Gastroesophageal sphincter (tissue), 4 donors: ENCODE measurements around the gene AGRN. TPM values are rescaled to one million over a fixed set of nuclear protein-coding genes. Genes with fewer than 3 reads are reported as not detected.
"Not testable (repeated sequence)": the region's sequence is repeated elsewhere in the genome, so short reads cannot be mapped to it uniquely, and the experiment has no call there.

ENCODE experiments used
- ATAC-seq: fragments of 150-250 bp; one replicate; pipeline ENCODE4 v1.9.1; 2016; ENCODE audit warnings: mild to moderate bottlenecking, moderate library complexity
- H3K27ac ChIP-seq, 4 donors: fragments of 200-600 bp; sonication (generic) in 3 of 4; 1 replicate in 3 of 4; 2 replicates in 1 of 4; pipeline ENCODE4 v1.5.1; 2016 to 2019
- H3K27me3 ChIP-seq: fragments of 200-600 bp; sonication (generic); one replicate; pipeline ENCODE4 v1.5.1; 2019
- H3K36me3 ChIP-seq, 2 donors: fragments of 200-600 bp; sonication (generic); one replicate each; pipeline ENCODE4 v1.5.1; 2019; ENCODE audit warnings: control low read depth in 1 of 2
- H3K4me1 ChIP-seq, 3 donors: fragments of 200-600 bp; sonication (generic); 1 replicate in 2 of 3; 2 replicates in 1 of 3; pipeline ENCODE4 v1.5.1; 2016 to 2019; ENCODE audit warnings: control low read depth in 2 of 3
- H3K4me3 ChIP-seq, 2 donors: fragments of 200-600 bp; sonication (generic); one replicate each; pipeline ENCODE4 v1.5.1; 2019; ENCODE audit warnings: mild to moderate bottlenecking in 1 of 2, moderate library complexity in 1 of 2
- H3K9me3 ChIP-seq, 3 donors: fragments of 200-600 bp; sonication (generic); one replicate each; pipeline ENCODE4 v1.5.1; 2017 to 2019; ENCODE audit warnings: control low read depth in 2 of 3
- CTCF ChIP-seq, 4 experiments: fragments of 200-600 bp in 2 of 4; fragments of 450-650 bp in 2 of 4; sonication (generic) in 1 of 4; IDR thresholded peaks; one replicate each; pipeline ENCODE4 v1.5.1; 2017 to 2019; ENCODE audit warnings: antibody characterized with exemption in 4 of 4, mild to moderate bottlenecking in 2 of 4, moderate library complexity in 2 of 4
- EP300 ChIP-seq: sonication (generic); formaldehyde crosslinking; IDR thresholded peaks from one replicate; pipeline ENCODE4 v1.6.1; 2017; ENCODE audit warnings: antibody characterized with exemption, mild to moderate bottlenecking
- POLR2A ChIP-seq, 2 donors: fragments of 450-650 bp; IDR thresholded peaks; one replicate each; pipeline ENCODE4 v1.6.1; 2017; ENCODE audit warnings: antibody characterized with exemption in 2 of 2, mild to moderate bottlenecking in 2 of 2, moderate library complexity in 1 of 2
- POLR2AphosphoS5 ChIP-seq: sonication (generic); formaldehyde crosslinking; IDR thresholded peaks from one replicate; pipeline ENCODE4 v1.6.1; 2017; ENCODE audit warnings: antibody characterized with exemption
- WGBS, 2 donors: methylation state at CpG; one replicate each; pipeline ENCODE4 v1.1.5; 2018; ENCODE audit warnings: low coverage in 1 of 2; 5-methylcytosine and 5-hydroxymethylcytosine counted together
- total RNA-seq, 4 donors: library from RNA; depleted of rRNA; stranded (reverse); fragments of >200 nt; gene quantifications; one replicate each; pipeline ENCODE4 v1.1.0, GENCODE V29; 2016

The AGRN gene
- total RNA-seq, 4 donors from 2014 or later = 18.0 to 33.6 (median 23.5) TPM

- TF ChIP-seq CTCF (IDR thresholded peaks at IDR 0.05) (no peak), EP300 (no peak), POLR2AphosphoS5 (no peak), POLR2A (IDR thresholded peaks at IDR 0.05) (no peak)
- ATAC-seq = no peak
- Histone ChIP-seq H3K4me1 (peaks cover 0 to 8% (median 3%) of the 10 kb centered on the region in 3 donors), H3K4me3 (peak overlapping the region in 1 of 2 donors; percentile 24), H3K27ac (no peak overlapping the region), H3K27me3 (peaks cover 60% of the 10 kb centered on the region), H3K36me3 (no peaks in the 10 kb centered on the region), H3K9me3 (no peaks in the 10 kb centered on the region)
- WGBS, 2 donors = 50 to 56% methylated on average over 3 to 9 of the region's 12 CpGs
Measured at GRCh38 chr1:984476-984814, 35.5 kb upstream of the AGRN start.

DNA sequence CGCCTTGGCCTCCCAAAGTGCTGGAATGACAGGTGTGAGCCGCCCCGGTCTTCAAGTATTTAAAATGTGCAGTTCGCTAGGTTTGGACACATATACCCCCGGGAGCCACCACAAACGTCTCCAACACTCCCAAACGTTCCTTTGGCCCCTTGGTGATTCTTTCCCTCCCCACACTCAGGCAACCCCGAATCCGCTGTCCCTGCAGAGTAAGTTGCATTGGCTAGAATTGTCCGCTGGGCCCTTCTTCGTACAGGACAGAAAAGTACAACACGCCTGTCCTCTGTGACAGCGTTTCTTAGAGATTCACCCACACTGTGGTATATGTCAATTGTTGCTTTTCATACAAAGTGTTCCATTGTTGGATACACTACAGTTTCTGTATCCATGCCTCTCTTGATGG is 34.8 kb upstream of the AGRN start:
- WGBS, 2 donors = 65% methylated on average over 12 of the region's 13 CpGs; no CpG with 5 or more reads in 1 of the 2 donors
- ATAC-seq = no peak
- H3K4me3 ChIP-seq = no peak overlapping the region

GRCh38 chr1:988061-988460 is 31.9 kb upstream of the AGRN start:
- Histone ChIP-seq H3K9me3 (peaks cover 0 to 17% (median 0%) of the 10 kb centered on the region in 3 donors), H3K27me3 (peaks cover 38% of the 10 kb centered on the region)
- not testable (repeated sequence) for H3K4me3 ChIP-seq, H3K36me3 ChIP-seq, ATAC-seq, H3K27ac ChIP-seq, H3K4me1 ChIP-seq
- 80 to 95% methylated on average over 4 to 5 of the region's 5 CpGs for WGBS, 2 donors

More for the DNA sequence above, 34.8 kb upstream of the AGRN start:
- TF ChIP-seq POLR2AphosphoS5 = no peak
- TF ChIP-seq CTCF (IDR thresholded peaks at IDR 0.05) = no peak
- no peak for TF ChIP-seq POLR2A (IDR thresholded peaks at IDR 0.05)
- no peak for TF ChIP-seq EP300
- Histone ChIP-seq H3K27me3 (peaks cover 58% of the 10 kb centered on the region), H3K9me3 (no peaks in the 10 kb centered on the region), H3K4me1 (peaks cover 0 to 8% (median 3%) of the 10 kb centered on the region in 3 donors), H3K36me3 (no peaks in the 10 kb centered on the region), H3K27ac (no peak overlapping the region)

DNA sequence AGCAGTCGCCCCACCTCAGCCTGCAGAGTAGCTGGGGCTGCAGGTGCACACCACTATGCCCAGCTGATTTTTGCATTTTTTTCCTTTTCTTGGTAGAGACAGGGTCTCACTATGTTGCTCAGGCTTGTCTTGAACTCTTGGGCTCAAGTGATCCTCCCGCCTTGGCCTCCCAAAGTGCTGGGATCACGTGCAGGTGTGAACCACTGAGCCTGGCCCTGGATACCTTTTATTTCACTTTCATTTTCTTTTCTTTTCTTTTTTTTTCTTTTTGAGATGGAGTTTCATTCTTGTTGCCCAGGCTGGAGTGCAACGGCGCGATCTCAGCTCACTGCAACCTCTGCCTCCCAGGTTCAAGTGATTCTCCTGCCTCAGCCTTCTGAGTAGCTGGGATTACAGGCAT is 28.6 kb upstream of the AGRN start:
- peaks cover 0 to 17% (median 0%) of the 10 kb centered on the region in 3 donors for H3K9me3 ChIP-seq
- not testable (repeated sequence) for H3K4me1 ChIP-seq, H3K27ac ChIP-seq, H3K4me3 ChIP-seq, H3K27me3 ChIP-seq, H3K36me3 ChIP-seq, ATAC-seq
- 79 to 97% methylated on average over 5 of the region's 6 CpGs for WGBS, 2 donors

DNA sequence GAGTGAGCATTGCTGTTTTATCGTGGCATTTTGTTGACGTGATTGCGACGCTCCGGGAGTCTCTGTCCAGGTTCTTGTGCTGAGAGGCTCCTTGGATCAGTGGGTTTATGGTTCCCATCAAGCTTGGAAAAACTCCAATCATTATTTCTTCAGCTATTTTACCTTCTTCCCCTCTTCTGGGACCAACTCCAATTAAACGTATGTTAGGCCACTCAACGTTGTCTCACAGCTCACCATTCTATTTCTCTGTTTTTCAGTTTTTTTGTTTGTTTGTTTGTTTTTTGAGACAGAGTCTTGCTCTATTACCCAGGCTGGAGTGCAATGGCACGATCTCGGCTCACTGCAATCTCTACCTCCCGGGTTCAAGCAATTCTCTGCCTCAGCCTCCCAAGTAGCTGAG is 28.0 kb upstream of the AGRN start:
- Histone ChIP-seq H3K9me3 (peaks cover 0 to 17% (median 0%) of the 10 kb centered on the region in 3 donors), H3K4me3 (no peak overlapping the region), H3K27me3 (peaks cover 11% of the 10 kb centered on the region), H3K27ac (no peak overlapping the region), H3K36me3 (no peaks in the 10 kb centered on the region), H3K4me1 (no peaks in the 10 kb centered on the region)
- 88 to 100% methylated on average over 6 to 10 of the region's 10 CpGs for WGBS, 2 donors
- ATAC-seq = no peak
- TF ChIP-seq CTCF (IDR thresholded peaks at IDR 0.05) = no peak
- TF ChIP-seq POLR2AphosphoS5 = no peak
- TF ChIP-seq EP300 = no peak
- no peak for TF ChIP-seq POLR2A (IDR thresholded peaks at IDR 0.05)

DNA sequence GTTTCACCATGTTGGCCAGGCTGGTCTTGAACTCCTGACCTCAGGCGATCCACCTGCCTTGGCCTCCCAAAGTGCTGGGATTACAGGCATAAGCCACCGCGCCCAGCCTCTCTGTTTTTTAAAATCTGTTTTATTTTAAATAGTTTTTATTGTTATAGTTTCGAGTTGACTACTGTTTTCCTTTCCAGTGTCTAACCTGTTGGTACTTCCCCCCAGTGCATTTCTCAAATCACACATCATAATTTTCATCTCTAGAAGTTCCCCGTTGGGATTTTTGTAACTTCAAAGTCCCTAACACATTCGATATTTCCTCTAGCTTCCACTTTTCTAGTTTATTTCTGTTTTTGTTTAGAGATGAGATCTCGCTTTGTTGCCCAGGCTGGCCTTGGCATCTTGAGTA is 27.6 kb upstream of the AGRN start:
- peaks cover 0 to 17% (median 0%) of the 10 kb centered on the region in 3 donors for H3K9me3 ChIP-seq
- TF ChIP-seq EP300 (no peak), POLR2AphosphoS5 (no peak), CTCF (IDR thresholded peaks at IDR 0.05) (no peak), POLR2A (IDR thresholded peaks at IDR 0.05) (no peak)
- WGBS, 2 donors = 92 to 100% methylated on average over 1 to 7 of the region's 7 CpGs
- peaks cover 0 to 2% (median 0%) of the 10 kb centered on the region in 3 donors for H3K4me1 ChIP-seq
- H3K27me3 ChIP-seq = peaks cover 14% of the 10 kb centered on the region
- no peak overlapping the region for H3K4me3 ChIP-seq
- ATAC-seq = no peak
- no peaks in the 10 kb centered on the region for H3K36me3 ChIP-seq
- no peak overlapping the region for H3K27ac ChIP-seq
